ENCODE data around the gene FAM180B.

The FAM180B gene

DNA sequence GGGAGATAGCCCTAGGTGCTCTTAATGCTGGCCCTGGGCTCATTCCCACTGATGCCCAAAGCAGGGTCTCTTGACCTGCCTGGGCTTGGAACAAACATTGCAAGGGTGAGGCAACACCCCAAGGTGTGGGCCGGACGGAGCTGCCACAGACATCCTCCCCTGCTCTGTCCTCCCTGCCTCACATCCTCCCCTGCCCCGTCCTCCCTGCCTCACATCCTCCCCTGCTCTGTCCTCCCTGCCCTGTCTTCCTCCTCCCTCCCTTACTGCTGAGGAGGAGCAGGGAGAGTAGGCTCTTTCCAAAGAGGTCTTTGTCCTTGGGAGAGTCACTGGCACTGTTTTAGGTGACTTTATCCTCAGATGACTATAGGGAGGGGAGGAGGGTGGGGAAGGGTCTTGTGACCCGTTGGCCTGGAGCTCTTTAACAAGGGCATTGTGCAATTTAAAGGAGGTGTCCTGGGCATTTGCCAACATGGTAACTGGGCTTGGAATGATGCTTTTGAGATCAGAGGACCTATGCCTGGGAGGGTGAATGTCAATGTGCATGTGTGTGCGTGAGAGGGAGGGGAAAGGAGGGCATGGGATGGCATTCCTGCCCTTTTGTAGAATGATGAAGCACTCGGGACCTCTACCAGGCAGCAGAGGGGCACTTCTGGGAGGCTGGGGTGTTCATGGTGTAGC, 700 bp downstream of the FAM180B start:
- TF ChIP-seq, protein P1, sequence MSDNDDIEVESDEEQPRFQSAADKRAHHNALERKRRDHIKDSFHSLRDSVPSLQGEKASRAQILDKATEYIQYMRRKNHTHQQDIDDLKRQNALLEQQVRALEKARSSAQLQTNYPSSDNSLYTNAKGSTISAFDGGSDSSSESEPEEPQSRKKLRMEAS (IDR thresholded peaks at IDR 0.05): no peak
- TF ChIP-seq EP300 (IDR thresholded peaks at IDR 0.05; ENCODE audit: borderline replicate concordance): no peak
- TF ChIP-seq RAD21 (IDR thresholded peaks at IDR 0.05; ENCODE audit: low read depth): no peak
- TF ChIP-seq, protein P2, sequence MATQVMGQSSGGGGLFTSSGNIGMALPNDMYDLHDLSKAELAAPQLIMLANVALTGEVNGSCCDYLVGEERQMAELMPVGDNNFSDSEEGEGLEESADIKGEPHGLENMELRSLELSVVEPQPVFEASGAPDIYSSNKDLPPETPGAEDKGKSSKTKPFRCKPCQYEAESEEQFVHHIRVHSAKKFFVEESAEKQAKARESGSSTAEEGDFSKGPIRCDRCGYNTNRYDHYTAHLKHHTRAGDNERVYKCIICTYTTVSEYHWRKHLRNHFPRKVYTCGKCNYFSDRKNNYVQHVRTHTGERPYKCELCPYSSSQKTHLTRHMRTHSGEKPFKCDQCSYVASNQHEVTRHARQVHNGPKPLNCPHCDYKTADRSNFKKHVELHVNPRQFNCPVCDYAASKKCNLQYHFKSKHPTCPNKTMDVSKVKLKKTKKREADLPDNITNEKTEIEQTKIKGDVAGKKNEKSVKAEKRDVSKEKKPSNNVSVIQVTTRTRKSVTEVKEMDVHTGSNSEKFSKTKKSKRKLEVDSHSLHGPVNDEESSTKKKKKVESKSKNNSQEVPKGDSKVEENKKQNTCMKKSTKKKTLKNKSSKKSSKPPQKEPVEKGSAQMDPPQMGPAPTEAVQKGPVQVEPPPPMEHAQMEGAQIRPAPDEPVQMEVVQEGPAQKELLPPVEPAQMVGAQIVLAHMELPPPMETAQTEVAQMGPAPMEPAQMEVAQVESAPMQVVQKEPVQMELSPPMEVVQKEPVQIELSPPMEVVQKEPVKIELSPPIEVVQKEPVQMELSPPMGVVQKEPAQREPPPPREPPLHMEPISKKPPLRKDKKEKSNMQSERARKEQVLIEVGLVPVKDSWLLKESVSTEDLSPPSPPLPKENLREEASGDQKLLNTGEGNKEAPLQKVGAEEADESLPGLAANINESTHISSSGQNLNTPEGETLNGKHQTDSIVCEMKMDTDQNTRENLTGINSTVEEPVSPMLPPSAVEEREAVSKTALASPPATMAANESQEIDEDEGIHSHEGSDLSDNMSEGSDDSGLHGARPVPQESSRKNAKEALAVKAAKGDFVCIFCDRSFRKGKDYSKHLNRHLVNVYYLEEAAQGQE (IDR thresholded peaks at IDR 0.05; ENCODE audit: low read depth): no peak
- TF ChIP-seq TEAD4 (IDR thresholded peaks at IDR 0.05): no peak

GRCh38 chr11:47587723-47588326, 1.3 kb downstream of the FAM180B start:
- TF ChIP-seq USF1 (IDR thresholded peaks at IDR 0.05) (no peak), EP300 (IDR thresholded peaks at IDR 0.05; ENCODE audit: borderline replicate concordance) (no peak), EGR1 (IDR thresholded peaks at IDR 0.05) (no peak), TEAD4 (IDR thresholded peaks at IDR 0.05) (no peak), NFIC (IDR thresholded peaks at IDR 0.05) (no peak), TAF1 (IDR thresholded peaks at IDR 0.05; ENCODE audit: low read depth) (no peak), CEBPB (IDR thresholded peaks at IDR 0.05) (no peak), YY1 (IDR thresholded peaks at IDR 0.05; ENCODE audit: low read depth) (no peak), ZBTB7A (IDR thresholded peaks at IDR 0.05; ENCODE audit: low read depth) (no peak)
- TF ChIP-seq, protein P1 (IDR thresholded peaks at IDR 0.05): no peak
- TF ChIP-seq, protein P2 (IDR thresholded peaks at IDR 0.05; ENCODE audit: low read depth): no peak

DNA sequence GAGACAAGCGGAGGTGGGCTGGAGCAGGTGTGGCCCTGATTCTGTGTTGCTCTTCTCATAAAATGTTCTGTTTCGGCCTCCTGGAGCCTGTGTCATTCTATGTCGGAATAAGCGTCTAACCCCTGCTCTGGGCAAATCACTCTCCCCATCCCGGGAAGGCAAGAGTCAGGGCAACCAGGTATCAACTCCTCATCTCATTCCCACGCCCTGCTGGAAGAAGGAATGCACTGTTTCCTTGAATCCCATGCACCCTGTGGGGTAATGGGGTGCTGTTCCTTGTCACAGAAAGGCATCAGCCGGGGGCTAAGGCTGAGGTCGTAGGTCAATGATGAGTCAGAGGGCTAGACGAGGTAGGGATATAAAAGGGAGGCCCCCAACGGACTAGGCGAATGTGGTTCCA, 2.6 kb downstream of the FAM180B start:
- TF ChIP-seq TEAD4 (IDR thresholded peaks at IDR 0.05): no peak
- TF ChIP-seq NFIC (IDR thresholded peaks at IDR 0.05): no peak
- TF ChIP-seq ZBTB7A (IDR thresholded peaks at IDR 0.05; ENCODE audit: low read depth): no peak
- TF ChIP-seq CEBPB (IDR thresholded peaks at IDR 0.05): no peak
- TF ChIP-seq, protein P2 (IDR thresholded peaks at IDR 0.05; ENCODE audit: low read depth): no peak
- no peak for TF ChIP-seq YY1 (IDR thresholded peaks at IDR 0.05; ENCODE audit: low read depth)
- no peak for TF ChIP-seq USF1 (IDR thresholded peaks at IDR 0.05)
- no peak for TF ChIP-seq TAF1 (IDR thresholded peaks at IDR 0.05; ENCODE audit: low read depth)
- no peak for TF ChIP-seq EP300 (IDR thresholded peaks at IDR 0.05; ENCODE audit: borderline replicate concordance)
- TF ChIP-seq EGR1 (IDR thresholded peaks at IDR 0.05): no peak
- no peak for TF ChIP-seq RAD21 (IDR thresholded peaks at IDR 0.05; ENCODE audit: low read depth)
- TF ChIP-seq, protein P1 (IDR thresholded peaks at IDR 0.05): no peak
- no peak for TF ChIP-seq TCF12 (IDR thresholded peaks at IDR 0.05; ENCODE audit: low read depth)
- no peak for TF ChIP-seq CREB1 (IDR thresholded peaks at IDR 0.05; ENCODE audit: low read depth)
- TF ChIP-seq FOXM1 (IDR thresholded peaks at IDR 0.05; ENCODE audit: borderline replicate concordance, low read depth): no peak

GRCh38 chr11:47589584-47589976, 3.1 kb downstream of the FAM180B start:
- TF ChIP-seq FOXM1 (IDR thresholded peaks at IDR 0.05; ENCODE audit: borderline replicate concordance, low read depth): no peak
- no peak for TF ChIP-seq CREB1 (IDR thresholded peaks at IDR 0.05; ENCODE audit: low read depth)
- TF ChIP-seq EGR1 (IDR thresholded peaks at IDR 0.05): no peak
- no peak for TF ChIP-seq EP300 (IDR thresholded peaks at IDR 0.05; ENCODE audit: borderline replicate concordance)
- no peak for TF ChIP-seq TEAD4 (IDR thresholded peaks at IDR 0.05)
- no peak for TF ChIP-seq YY1 (IDR thresholded peaks at IDR 0.05; ENCODE audit: low read depth)
- no peak for TF ChIP-seq ZBTB7A (IDR thresholded peaks at IDR 0.05; ENCODE audit: low read depth)
- TF ChIP-seq NFIC (IDR thresholded peaks at IDR 0.05): no peak
